GM23338 (cell line): ENCODE measurements around the gene C2orf42. TPM values are rescaled to one million over a fixed set of nuclear protein-coding genes. Genes with fewer than 3 reads are reported as not detected.

Experiments used
- ATAC-seq: fragments of 200-7000 bp; cut with Tn5 transposase; 3 replicates; pipeline ENCODE4 v1.9.1; 2020
- DNase-seq: peaks from one replicate; pipeline ENCODE4 v3.0.0-alpha.2; 2015; ENCODE audit warnings: low spot score
- H2AFZ ChIP-seq: fragments of 200-600 bp; sonication (generic); 2 replicates; pipeline ENCODE4 v1.8.0; 2016; ENCODE audit warnings: antibody characterized with exemption, mild to moderate bottlenecking, moderate library complexity
- H3F3A ChIP-seq: fragments of 200-600 bp; sonication (generic); replicated peaks from 2 replicates; pipeline ENCODE4 v1.8.0; 2017; ENCODE audit warnings: antibody characterized with exemption, mixed run types, low read depth
- H3K27ac ChIP-seq: fragments of 200-600 bp; sonication (generic); 2 replicates; pipeline ENCODE4 v1.6.1; 2016; ENCODE audit warnings: low read depth
- H3K27me3 ChIP-seq: fragments of 200-600 bp; sonication (generic); 2 replicates; pipeline ENCODE4 v1.8.0; 2016; ENCODE audit warnings: mild to moderate bottlenecking, mixed run types, moderate library complexity; ENCODE audit not compliant: insufficient read depth
- H3K36me3 ChIP-seq: fragments of 200-600 bp; sonication (generic); 2 replicates; pipeline ENCODE4 v1.8.0; 2016; ENCODE audit warnings: mild to moderate bottlenecking; ENCODE audit not compliant: insufficient read depth
- H3K4me1 ChIP-seq: fragments of 200-600 bp; sonication (generic); 2 replicates; pipeline ENCODE4 v1.8.0; 2016; ENCODE audit warnings: mild to moderate bottlenecking, moderate library complexity; ENCODE audit not compliant: insufficient read depth
- H3K4me2 ChIP-seq: fragments of 200-600 bp; sonication (generic); 2 replicates; pipeline ENCODE4 v1.7.1; 2017; ENCODE audit warnings: mixed run types
- H3K4me3 ChIP-seq: fragments of 200-600 bp; sonication (generic); 2 replicates; pipeline ENCODE4 v1.6.1; 2016; ENCODE audit warnings: mixed run types
- H3K79me2 ChIP-seq: fragments of 200-600 bp; sonication (generic); replicated peaks from 2 replicates; pipeline ENCODE4 v1.8.0; 2017; ENCODE audit warnings: mild to moderate bottlenecking; ENCODE audit not compliant: insufficient read depth
- H3K9me2 ChIP-seq: fragments of 200-600 bp; sonication (generic); 2 replicates; pipeline ENCODE4 v1.8.0; 2017; ENCODE audit not compliant: insufficient read depth
- H4K20me1 ChIP-seq: fragments of 200-600 bp; sonication (generic); replicated peaks from 2 replicates; pipeline ENCODE4 v1.8.0; 2017; ENCODE audit warnings: mild to moderate bottlenecking; ENCODE audit not compliant: insufficient read depth
- H3K27ac Mint-ChIP-seq: 2 replicates; pipeline ENCODE4 v1.8.0; 2020; ENCODE audit warnings: inconsistent platforms, mild to moderate bottlenecking, moderate library complexity, mixed read lengths
- H3K27me3 Mint-ChIP-seq: 3 replicates; pipeline ENCODE4 v1.8.0; 2022; ENCODE audit warnings: low read depth, mild to moderate bottlenecking, moderate library complexity, mixed read lengths, inconsistent platforms; ENCODE audit not compliant: insufficient read depth, poor library complexity
- H3K36me3 Mint-ChIP-seq: 3 replicates; pipeline ENCODE4 v1.8.0; 2021; ENCODE audit warnings: low read depth, mild to moderate bottlenecking, inconsistent platforms, moderate library complexity, mixed read lengths
- H3K4me1 Mint-ChIP-seq: 3 replicates; pipeline ENCODE4 v1.8.0; 2020; ENCODE audit warnings: mild to moderate bottlenecking, inconsistent platforms, mixed read lengths
- H3K4me3 Mint-ChIP-seq: 3 replicates; pipeline ENCODE4 v1.8.0; 2021; ENCODE audit warnings: moderate library complexity, mild to moderate bottlenecking, inconsistent platforms, mixed read lengths
- H3K9me3 Mint-ChIP-seq: 3 replicates; pipeline ENCODE4 v1.8.0; 2020; ENCODE audit warnings: moderate library complexity, mild to moderate bottlenecking, inconsistent platforms, mixed read lengths
- JUNB ChIP-seq: IDR thresholded peaks from one replicate; pipeline ENCODE4 v1.6.1; 2016; ENCODE audit warnings: antibody characterized with exemption; ENCODE audit not compliant: unreplicated experiment
- NANOG ChIP-seq: IDR thresholded peaks from 2 replicates; pipeline ENCODE4 v1.6.1; 2016; ENCODE audit warnings: antibody characterized with exemption, borderline replicate concordance
- STAT1 ChIP-seq: IDR thresholded peaks from one replicate; pipeline ENCODE4 v1.6.1; 2016; ENCODE audit warnings: antibody characterized with exemption; ENCODE audit not compliant: unreplicated experiment
- ZNF114 ChIP-seq: fragments of 250-450 bp; sonication (Bioruptor Pico); IDR thresholded peaks from 2 replicates; pipeline ENCODE4 v1.5.0; 2020; ENCODE audit warnings: mild to moderate bottlenecking, moderate library complexity
- ZNF462 ChIP-seq: fragments of 250-450 bp; sonication (Bioruptor Pico); IDR thresholded peaks from 2 replicates; pipeline ENCODE4 v1.5.0; 2020; ENCODE audit warnings: mild to moderate bottlenecking, moderate library complexity
- polyA plus RNA-seq: library from polyadenylated mRNA; unstranded; fragments of >200 nt; fragmentation: Nextera tagmentation; extraction: Ambion mirVana; gene quantifications from 2 replicates; pipeline ENCODE4 v1.2.1, GENCODE V29; 2016
- total RNA-seq: library from RNA; depleted of rRNA; stranded (reverse); fragments of >200 nt; shearing (Covaris generic); gene quantifications from 2 replicates; pipeline ENCODE4 v1.2.3, GENCODE V29; 2014
- TF ChIP-seq, protein P1 (sequence below), 2 experiments: fragments of 200-600 bp in 1 of 2; sonication (generic) in 1 of 2; conservative IDR thresholded peaks; 2 replicates each; pipeline versions ENCODE4 v1.5.1 to v1.6.1; 2016 to 2017; ENCODE audit warnings: antibody characterized with exemption in 2 of 2, low read depth in 2 of 2, mild to moderate bottlenecking in 2 of 2, moderate library complexity in 1 of 2

Gene C2orf42
- total and polyA plus RNA-seq, 2 experiments from 2014 or later: 4.3 to 6.9 TPM

GRCh38 chr2:70121627-70122372 is 69.0 kb downstream of the C2orf42 start:
- H3F3A ChIP-seq: peaks cover 16% of the 10 kb centered on the region
- Mint-ChIP-seq H3K4me3 (no peak overlapping the region), H3K27me3 (peaks cover 20% of the 10 kb centered on the region), H3K27ac (peak overlapping the region; percentile 40; the same call in 1 of the 2 replicates), H3K9me3 (peaks cover 4% of the 10 kb centered on the region; the same call in 2 of the 3 replicates), H3K36me3 (no peaks in the 10 kb centered on the region), H3K4me1 (peaks cover 37% of the 10 kb centered on the region)
- no peaks in the 10 kb centered on the region for H3K79me2 ChIP-seq
- no peak for DNase-seq
- no peaks in the 10 kb centered on the region for H4K20me1 ChIP-seq
- TF ChIP-seq, protein P1, sequence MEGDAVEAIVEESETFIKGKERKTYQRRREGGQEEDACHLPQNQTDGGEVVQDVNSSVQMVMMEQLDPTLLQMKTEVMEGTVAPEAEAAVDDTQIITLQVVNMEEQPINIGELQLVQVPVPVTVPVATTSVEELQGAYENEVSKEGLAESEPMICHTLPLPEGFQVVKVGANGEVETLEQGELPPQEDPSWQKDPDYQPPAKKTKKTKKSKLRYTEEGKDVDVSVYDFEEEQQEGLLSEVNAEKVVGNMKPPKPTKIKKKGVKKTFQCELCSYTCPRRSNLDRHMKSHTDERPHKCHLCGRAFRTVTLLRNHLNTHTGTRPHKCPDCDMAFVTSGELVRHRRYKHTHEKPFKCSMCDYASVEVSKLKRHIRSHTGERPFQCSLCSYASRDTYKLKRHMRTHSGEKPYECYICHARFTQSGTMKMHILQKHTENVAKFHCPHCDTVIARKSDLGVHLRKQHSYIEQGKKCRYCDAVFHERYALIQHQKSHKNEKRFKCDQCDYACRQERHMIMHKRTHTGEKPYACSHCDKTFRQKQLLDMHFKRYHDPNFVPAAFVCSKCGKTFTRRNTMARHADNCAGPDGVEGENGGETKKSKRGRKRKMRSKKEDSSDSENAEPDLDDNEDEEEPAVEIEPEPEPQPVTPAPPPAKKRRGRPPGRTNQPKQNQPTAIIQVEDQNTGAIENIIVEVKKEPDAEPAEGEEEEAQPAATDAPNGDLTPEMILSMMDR (conservative IDR thresholded peaks at IDR 0.05; ENCODE audit: low read depth in 2 of 2): no peak
- TF ChIP-seq JUNB: no peak
- TF ChIP-seq NANOG: no peak
- no peak for TF ChIP-seq ZNF114 (CRISPR knock-in tag)
- no peak for TF ChIP-seq STAT1
- TF ChIP-seq ZNF462 (CRISPR knock-in tag): no peak
- H3K9me2 ChIP-seq: no peaks in the 10 kb centered on the region
- no peak overlapping the region for H3K4me3 ChIP-seq
- no peaks in the 10 kb centered on the region for H3K36me3 ChIP-seq
- peak overlapping the region; percentile 81; the same call in 1 of the 2 replicates for H3K27ac ChIP-seq
- H2AFZ ChIP-seq: peak overlapping the region; percentile 72
- ATAC-seq: no peak
- no peaks in the 10 kb centered on the region for H3K27me3 ChIP-seq
- H3K4me1 ChIP-seq: peaks cover 32% of the 10 kb centered on the region
- H3K4me2 ChIP-seq: no peak overlapping the region
